Measurements from ENCODE around the gene WDR1. TPM values are rescaled to one million over a fixed set of nuclear protein-coding genes. Genes with fewer than 3 reads are reported as not detected.
A peak's percentile ranks its signal among the peaks of the same experiment; 100 is the strongest.

Gene WDR1
- total RNA-seq, 1 experiment from 2014 or later = 258 TPM

DNA sequence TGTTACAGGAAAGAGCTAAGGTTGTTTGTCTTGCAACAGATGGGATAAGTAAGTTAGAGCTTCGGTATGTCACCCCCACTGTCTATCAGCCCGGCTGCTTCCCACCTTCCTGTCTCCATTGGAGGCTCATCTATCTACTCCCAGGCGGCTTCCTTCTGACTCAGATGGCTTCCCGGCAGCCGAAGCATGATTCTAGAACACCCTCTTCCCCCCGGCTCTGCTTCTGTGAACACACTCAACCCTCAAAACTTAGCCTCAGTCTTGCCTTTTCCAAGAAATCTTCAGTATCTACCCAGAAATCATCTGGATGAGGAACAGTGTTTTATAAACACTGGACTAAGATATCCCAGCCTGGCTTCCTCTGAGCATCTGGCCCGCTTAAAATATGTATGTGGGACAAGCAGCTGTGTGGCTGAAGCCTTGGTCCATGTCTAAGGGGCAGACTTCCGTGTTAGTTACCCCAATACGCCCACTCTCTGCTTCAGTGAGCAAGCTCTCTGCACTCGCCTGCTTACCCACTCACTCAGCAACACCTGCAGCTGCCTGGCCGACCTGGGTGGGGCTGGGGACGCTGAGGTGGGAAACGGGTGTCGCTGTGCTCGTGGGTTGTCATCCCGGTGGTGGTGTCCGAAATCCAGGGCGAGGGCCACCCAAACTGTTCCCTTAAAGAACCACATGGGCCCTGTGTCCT lies 83.3 kb downstream of the WDR1 start:
- Histone ChIP-seq H3K36me3 (ENCODE audit: low read depth) (no peaks in the 10 kb centered on the region), H3K27me3 (ENCODE audit: insufficient read depth, low read depth) (no peaks in the 10 kb centered on the region), H3K27ac (peak overlapping the region; percentile 85), H3K4me3 (no peak overlapping the region; the same call in 1 of the 2 replicates), H4K20me1 (ENCODE audit: insufficient read depth) (no peaks in the 10 kb centered on the region), H3K9me2 (ENCODE audit: insufficient read depth) (no peaks in the 10 kb centered on the region), H3K4me1 (replicated peaks; ENCODE audit: insufficient read depth) (peaks cover 36% of the 10 kb centered on the region), H3K9me3 (ENCODE audit: insufficient read depth, low read depth) (no peaks in the 10 kb centered on the region), H3F3A (ENCODE audit: insufficient read depth, low read depth) (peaks cover 24% of the 10 kb centered on the region; the same call in 1 of the 2 replicates), H3K4me2 (peak overlapping the region; percentile 84), H2AFZ (peak overlapping the region; percentile 40; the same call in 1 of the 2 replicates), H3K79me2 (ENCODE audit: low read depth) (no peaks in the 10 kb centered on the region)
- ChIA-PET CTCF (no interaction called here), POLR2A (ENCODE audit: unreplicated experiment) (interaction anchor here (1.1 kb wide), 1 partner anchor 83 kb away, joined by 4 read pairs; the partner anchor contains the start of gene WDR1)
- BruUV-seq (replicated peaks) = no TSS peak
- peak; percentile 16 to 63 for DNase-seq
- no peak for TF ChIP-seq EZH2 (IDR thresholded peaks at IDR 0.05; ENCODE audit: low read depth)
- TF ChIP-seq, protein P1, sequence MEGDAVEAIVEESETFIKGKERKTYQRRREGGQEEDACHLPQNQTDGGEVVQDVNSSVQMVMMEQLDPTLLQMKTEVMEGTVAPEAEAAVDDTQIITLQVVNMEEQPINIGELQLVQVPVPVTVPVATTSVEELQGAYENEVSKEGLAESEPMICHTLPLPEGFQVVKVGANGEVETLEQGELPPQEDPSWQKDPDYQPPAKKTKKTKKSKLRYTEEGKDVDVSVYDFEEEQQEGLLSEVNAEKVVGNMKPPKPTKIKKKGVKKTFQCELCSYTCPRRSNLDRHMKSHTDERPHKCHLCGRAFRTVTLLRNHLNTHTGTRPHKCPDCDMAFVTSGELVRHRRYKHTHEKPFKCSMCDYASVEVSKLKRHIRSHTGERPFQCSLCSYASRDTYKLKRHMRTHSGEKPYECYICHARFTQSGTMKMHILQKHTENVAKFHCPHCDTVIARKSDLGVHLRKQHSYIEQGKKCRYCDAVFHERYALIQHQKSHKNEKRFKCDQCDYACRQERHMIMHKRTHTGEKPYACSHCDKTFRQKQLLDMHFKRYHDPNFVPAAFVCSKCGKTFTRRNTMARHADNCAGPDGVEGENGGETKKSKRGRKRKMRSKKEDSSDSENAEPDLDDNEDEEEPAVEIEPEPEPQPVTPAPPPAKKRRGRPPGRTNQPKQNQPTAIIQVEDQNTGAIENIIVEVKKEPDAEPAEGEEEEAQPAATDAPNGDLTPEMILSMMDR (conservative IDR thresholded peaks at IDR 0.05) = no peak
- intact Hi-C loops (cut with micrococcal nuclease; ENCODE audit: unreplicated experiment) = loop anchor here (2.0 kb wide), 1 partner anchor 83 kb away; the partner anchor contains the start of gene WDR1

DNA sequence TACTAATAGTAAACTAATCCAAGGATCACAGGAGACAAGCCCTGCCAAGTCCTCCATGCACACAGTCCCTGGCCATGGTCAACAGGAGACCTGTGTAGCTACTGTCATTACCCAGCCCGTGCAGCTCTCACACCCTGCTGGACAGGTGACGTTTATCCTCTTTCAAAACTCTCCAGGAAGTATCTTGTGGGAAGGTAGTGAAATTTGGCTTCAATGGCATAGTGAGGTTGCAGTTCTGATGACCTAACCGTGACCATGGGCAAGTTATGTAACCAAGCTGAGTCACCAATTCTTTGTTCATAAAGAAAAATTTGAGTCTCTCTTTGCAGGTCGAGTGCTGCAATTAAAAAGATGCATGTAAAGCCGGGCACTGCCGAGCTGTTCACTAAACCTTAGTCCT lies 84.0 kb downstream of the WDR1 start:
- POLR2A ChIA-PET (ENCODE audit: unreplicated experiment) = interaction anchor here (0.6 to 1.1 kb wide), 2 partner anchors 63 to 84 kb away, joined by 3 to 4 read pairs; partner anchors contain the start of gene WDR1
- peak; percentile 62 to 96 for DNase-seq
- TF ChIP-seq EZH2 (IDR thresholded peaks at IDR 0.05; ENCODE audit: low read depth) = no peak
- TF ChIP-seq, protein P1 (conservative IDR thresholded peaks at IDR 0.05) = no peak

DNA sequence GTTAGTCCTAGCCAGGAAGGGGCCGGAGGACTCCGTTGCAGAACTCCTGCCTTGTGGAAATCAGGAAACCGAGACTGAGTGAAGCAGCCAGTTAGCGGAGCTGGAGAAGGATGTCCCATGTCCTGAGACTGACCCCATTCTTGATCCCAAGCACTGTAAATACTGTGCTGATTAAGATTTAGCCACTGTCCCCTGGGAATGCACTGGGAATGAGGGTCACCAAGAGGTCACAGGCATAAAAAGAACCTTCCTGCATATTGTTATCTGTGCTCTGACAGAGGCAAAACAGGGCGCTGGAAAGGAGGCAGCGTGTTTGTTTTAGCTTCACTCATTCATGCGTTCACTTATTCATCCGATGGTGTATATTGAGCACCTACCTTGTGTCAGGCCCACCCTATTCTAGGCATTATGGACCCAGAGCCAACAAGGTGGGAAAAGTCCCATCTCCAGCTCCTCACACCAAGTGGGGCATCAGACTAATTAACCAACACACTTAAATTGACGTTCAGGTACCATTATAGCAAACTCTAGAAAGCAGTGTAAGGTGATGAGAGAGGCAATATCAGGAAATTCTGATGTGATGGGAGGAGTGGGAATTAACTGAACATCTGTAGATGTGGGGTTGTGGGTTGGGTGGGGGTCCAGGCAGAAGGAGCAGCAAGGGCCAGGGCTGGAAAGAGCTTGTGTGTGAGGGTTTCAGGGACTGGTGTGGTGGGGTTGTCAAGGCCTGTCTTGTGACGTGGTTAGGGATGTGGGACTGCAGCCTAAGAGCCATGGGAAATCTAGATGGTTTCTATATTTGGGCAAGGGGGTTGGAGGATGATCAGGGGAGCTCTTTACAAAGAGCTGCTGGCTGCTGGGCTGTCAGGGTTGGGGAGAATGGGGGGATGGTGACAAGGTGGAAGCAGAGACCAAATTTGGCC lies 84.7 kb downstream of the WDR1 start:
- H3K9me3 ChIP-seq (ENCODE audit: insufficient read depth, low read depth) = no peaks in the 10 kb centered on the region
- ChIA-PET POLR2A (ENCODE audit: unreplicated experiment) (interaction anchor here (0.6 kb wide), 1 partner anchor 64 kb away, joined by 3 read pairs; no protein-coding TSS in a partner anchor), CTCF (no interaction called here)
- peak overlapping the region; percentile 42 for H3K27ac ChIP-seq
- H3F3A ChIP-seq (ENCODE audit: insufficient read depth, low read depth) = peaks cover 24% of the 10 kb centered on the region; the same call in 1 of the 2 replicates
- H3K79me2 ChIP-seq (ENCODE audit: low read depth) = no peaks in the 10 kb centered on the region
- no peaks in the 10 kb centered on the region for H3K27me3 ChIP-seq (ENCODE audit: insufficient read depth, low read depth)
- DNase-seq = no peak
- BruUV-seq (replicated peaks) = no TSS peak
- no peak overlapping the region for H2AFZ ChIP-seq
- no peaks in the 10 kb centered on the region for H4K20me1 ChIP-seq (ENCODE audit: insufficient read depth)
- peaks cover 38% of the 10 kb centered on the region for H3K4me1 ChIP-seq (replicated peaks; ENCODE audit: insufficient read depth)
- intact Hi-C loops (cut with micrococcal nuclease; ENCODE audit: unreplicated experiment) = loop anchor here (1.0 to 2.0 kb wide), 3 partner anchors 25 to 85 kb away; partner anchors contain the start of gene WDR1
- H3K4me3 ChIP-seq = no peak overlapping the region
- no peaks in the 10 kb centered on the region for H3K9me2 ChIP-seq (ENCODE audit: insufficient read depth)
- H3K4me2 ChIP-seq = peak overlapping the region; percentile 84
- H3K36me3 ChIP-seq (ENCODE audit: low read depth) = no peaks in the 10 kb centered on the region
- TF ChIP-seq, protein P1 (conservative IDR thresholded peaks at IDR 0.05) = no peak
- no peak for TF ChIP-seq EZH2 (IDR thresholded peaks at IDR 0.05; ENCODE audit: low read depth)

More for the DNA sequence above, 84.0 kb downstream of the WDR1 start:
- CTCF ChIA-PET = no interaction called here
- Histone ChIP-seq H3K9me3 (ENCODE audit: insufficient read depth, low read depth) (no peaks in the 10 kb centered on the region), H3K4me1 (replicated peaks; ENCODE audit: insufficient read depth) (peaks cover 38% of the 10 kb centered on the region), H3K27me3 (ENCODE audit: insufficient read depth, low read depth) (no peaks in the 10 kb centered on the region), H3K27ac (peak overlapping the region; percentile 85), H2AFZ (no peak overlapping the region), H3K4me3 (no peak overlapping the region; the same call in 1 of the 2 replicates), H3K9me2 (ENCODE audit: insufficient read depth) (no peaks in the 10 kb centered on the region), H3K36me3 (ENCODE audit: low read depth) (no peaks in the 10 kb centered on the region), H3K4me2 (peak overlapping the region; percentile 84), H3K79me2 (ENCODE audit: low read depth) (no peaks in the 10 kb centered on the region), H3F3A (ENCODE audit: insufficient read depth, low read depth) (peaks cover 24% of the 10 kb centered on the region; the same call in 1 of the 2 replicates), H4K20me1 (ENCODE audit: insufficient read depth) (no peaks in the 10 kb centered on the region)
- intact Hi-C loops (cut with micrococcal nuclease; ENCODE audit: unreplicated experiment) = loop anchor here (1.0 to 2.0 kb wide), 3 partner anchors 25 to 84 kb away; partner anchors contain the start of gene WDR1
- BruUV-seq (replicated peaks) = no TSS peak

Data from PC-9 (cell line).